Measurements from ENCODE around the gene AGAP1. TPM values are rescaled to one million over a fixed set of nuclear protein-coding genes. Genes with fewer than 3 reads are reported as not detected.
A peak's percentile ranks its signal among the peaks of the same experiment; 100 is the strongest.

The AGAP1 gene
- total and polyA plus RNA-seq, 11 donors, result 5.9 to 21.6 (median 18.9) TPM

GRCh38 chr2:235716875-235717496 lies 223.1 kb downstream of the AGAP1 start:
- Histone ChIP-seq H3K27ac (no peak overlapping the region), H3K27me3 (no peaks in the 10 kb centered on the region), H3K9me3 (no peaks in the 10 kb centered on the region), H3K4me3 (no peak overlapping the region), H3K4me1 (no peaks in the 10 kb centered on the region), H3K36me3 (peaks cover 0 to 19% (median 5%) of the 10 kb centered on the region in 9 donors)
- WGBS, 4 donors, result 76 to 85% (median 82%) methylated on average over 13 of the region's 13 CpGs
- TF ChIP-seq CTCF (IDR thresholded peaks at IDR 0.05) (no peak), POLR2A (IDR thresholded peaks at IDR 0.05) (no peak)
- intact Hi-C loops (cut with DNase I), result no loop called here
- ATAC-seq (peak in 1 of 4 donors; percentile 21), DNase-seq (no peak)

GRCh38 chr2:235719146-235719942 lies 225.5 kb downstream of the AGAP1 start:
- H3K4me3 ChIP-seq, result no peak overlapping the region
- TF ChIP-seq POLR2A (IDR thresholded peaks at IDR 0.05) (no peak), CTCF (IDR thresholded peaks at IDR 0.05) (no peak)

GRCh38 chr2:235721625-235722024 lies 227.8 kb downstream of the AGAP1 start:
- Histone ChIP-seq H3K9me3 (no peaks in the 10 kb centered on the region), H3K27ac (no peak overlapping the region), H3K4me1 (peaks cover 0 to 27% (median 13%) of the 10 kb centered on the region in 12 donors), H3K36me3 (peaks cover 0 to 18% (median 5%) of the 10 kb centered on the region in 9 donors), H3K4me3 (no peak overlapping the region), H3K27me3 (no peaks in the 10 kb centered on the region)
- ATAC-seq (no peak), DNase-seq (no peak)
- intact Hi-C loops (cut with DNase I), result no loop called here
- 84 to 87% (median 85%) methylated on average over 3 of the region's 3 CpGs for WGBS, 4 donors
- no peak for TF ChIP-seq POLR2A (IDR thresholded peaks at IDR 0.05)
- TF ChIP-seq CTCF (IDR thresholded peaks at IDR 0.05), result no peak

More at GRCh38 chr2:235719146-235719942, 225.5 kb downstream of the AGAP1 start:
- intact Hi-C loops (cut with DNase I), result no loop called here
- Histone ChIP-seq H3K4me1 (peaks cover 0 to 6% (median 4%) of the 10 kb centered on the region in 12 donors), H3K36me3 (peaks cover 0 to 18% (median 5%) of the 10 kb centered on the region in 9 donors), H3K9me3 (no peaks in the 10 kb centered on the region), H3K27ac (no peak overlapping the region), H3K27me3 (no peaks in the 10 kb centered on the region)
- DNase-seq, result no peak
- WGBS, 4 donors, result 85 to 87% (median 86%) methylated on average over 7 of the region's 7 CpGs
- ATAC-seq, result no peak

- TF ChIP-seq CTCF (IDR thresholded peaks at IDR 0.05), result no peak
- no peak for TF ChIP-seq POLR2A (IDR thresholded peaks at IDR 0.05)
Observed at GRCh38 chr2:235722869-235723268, 229.0 kb downstream of the AGAP1 start.

More at GRCh38 chr2:235722869-235723268, 229.0 kb downstream of the AGAP1 start:
- DNase-seq (no peak), ATAC-seq (no peak)
- no peak overlapping the region for H3K4me3 ChIP-seq
- H3K4me1 ChIP-seq, result peaks cover 0 to 27% (median 13%) of the 10 kb centered on the region in 12 donors
- no peaks in the 10 kb centered on the region for H3K27me3 ChIP-seq
- peaks cover 0 to 18% (median 5%) of the 10 kb centered on the region in 9 donors for H3K36me3 ChIP-seq
- H3K27ac ChIP-seq, result peak overlapping the region in 1 of 12 donors; percentile 77
- 87 to 91% (median 89%) methylated on average over 7 of the region's 7 CpGs for WGBS, 4 donors
- H3K9me3 ChIP-seq, result no peaks in the 10 kb centered on the region
- intact Hi-C loops (cut with DNase I), result no loop called here

Data from heart left ventricle (tissue), 16 donors.